Stomach (tissue), 9 donors: ENCODE data around the gene DNAJC11. TPM values are rescaled to one million over a fixed set of nuclear protein-coding genes. Genes with fewer than 3 reads are reported as not detected.

ENCODE experiments used
- DNase-seq, 2 donors: peaks; one replicate each; pipeline versions ENCODE4 v3.0.0 to v3.0.0-alpha.2; 2013 to 2019
- H3K27ac ChIP-seq, 5 donors: fragments of 200-600 bp in 4 of 5; sonication (generic) in 4 of 5; one replicate each; pipeline ENCODE4 v1.5.1; 2013 to 2019; ENCODE audit warnings: mild to moderate bottlenecking in 1 of 5, moderate library complexity in 1 of 5
- H3K27me3 ChIP-seq, 3 donors: fragments of 200-600 bp; sonication (generic); one replicate each; pipeline ENCODE4 v1.5.1; 2017 to 2019; ENCODE audit warnings: mixed run types in 1 of 3
- H3K36me3 ChIP-seq, 4 donors: fragments of 200-600 bp; sonication (generic); 1 replicate in 3 of 4; 2 replicates in 1 of 4; pipeline ENCODE4 v1.5.1; 2016 to 2019
- H3K4me1 ChIP-seq, 4 donors: fragments of 200-600 bp; sonication (generic); one replicate each; pipeline ENCODE4 v1.5.1; 2016 to 2019
- H3K4me3 ChIP-seq, 4 donors: fragments of 200-600 bp; sonication (generic) in 3 of 4; one replicate each; pipeline ENCODE4 v1.5.1; 2016 to 2019; ENCODE audit warnings: mild to moderate bottlenecking in 1 of 4
- H3K9me3 ChIP-seq, 4 donors: fragments of 200-600 bp; sonication (generic); one replicate each; pipeline ENCODE4 v1.5.1; 2016 to 2019
- CTCF ChIP-seq, 7 experiments: fragments of 450-650 bp in 4 of 7; fragments of 200-600 bp in 3 of 7; sonication (generic) in 3 of 7; IDR thresholded peaks; one replicate each; pipeline ENCODE4 v1.5.1; 2016 to 2019; ENCODE audit warnings: antibody characterized with exemption in 7 of 7, control low read depth in 2 of 7, mild to moderate bottlenecking in 1 of 7
- EP300 ChIP-seq: sonication (generic); formaldehyde crosslinking; IDR thresholded peaks from one replicate; pipeline ENCODE4 v1.6.1; 2017; ENCODE audit warnings: antibody characterized with exemption
- POLR2A ChIP-seq, 4 donors: fragments of 450-650 bp; IDR thresholded peaks; one replicate each; pipeline ENCODE4 v1.6.1; 2016; ENCODE audit warnings: antibody characterized with exemption in 4 of 4, control low read depth in 2 of 4, mild to moderate bottlenecking in 1 of 4, moderate library complexity in 1 of 4
- POLR2AphosphoS5 ChIP-seq, 3 donors: sonication (generic); formaldehyde crosslinking; IDR thresholded peaks; one replicate each; pipeline ENCODE4 v1.6.1; 2016; ENCODE audit warnings: antibody characterized with exemption in 3 of 3
- WGBS, 5 donors: extraction: QIAGEN DNeasy Blood & Tissue Kit in 3 of 5; methylation state at CpG; one replicate each; pipeline versions ENCODE4 v1.1.5 to v1.1.7; 2013 to 2018; 5-methylcytosine and 5-hydroxymethylcytosine counted together
- intact Hi-C: fragments of 100-400 bp; cut with DNase I; formaldehyde crosslinking; loops from one replicate; pipeline ENCODE4 v1.15.1; 2023; ENCODE audit warnings: low total_unique reads
- polyA plus RNA-seq, 3 donors: library from polyadenylated mRNA; stranded (reverse); fragments of 200-250 nt; gene quantifications; one replicate each; pipeline ENCODE4 v1.2.3, GENCODE V29; 2013
- total RNA-seq, 5 donors: library from RNA; depleted of rRNA; stranded (reverse); fragments of >200 nt; gene quantifications; one replicate each; pipeline versions ENCODE4 v1.1.0 to v1.2.3, GENCODE V29; 2014 to 2016
- donor health status: healthy with polysubstance abuse.
- donor health status: Bipolar disorder and iron deficiency.
- donor health status: healthy.

DNAJC11 gene
- total and polyA plus RNA-seq, 8 donors = 20.0 to 93.9 (median 34.2) TPM

GRCh38 chr1:6597777-6598131 lies 103.9 kb downstream of the DNAJC11 start:
- H3K27me3 ChIP-seq = no peaks in the 10 kb centered on the region
- no peak for DNase-seq
- peak overlapping the region in 2 of 4 donors; percentile 84 to 98 for H3K4me3 ChIP-seq
- TF ChIP-seq CTCF (IDR thresholded peaks at IDR 0.05) = no peak
- TF ChIP-seq POLR2AphosphoS5 (IDR thresholded peaks at IDR 0.05) = no peak
- no peak for TF ChIP-seq POLR2A (IDR thresholded peaks at IDR 0.05)
- TF ChIP-seq EP300 = no peak
- intact Hi-C loops = no loop called here
- peaks cover 55 to 76% (median 73%) of the 10 kb centered on the region in 4 donors for H3K4me1 ChIP-seq
- peaks cover 64 to 70% (median 65%) of the 10 kb centered on the region in 4 donors for H3K36me3 ChIP-seq
- 82 to 91% (median 88%) methylated on average over 4 to 6 of the region's 6 CpGs for WGBS, 5 donors
- H3K9me3 ChIP-seq = no peaks in the 10 kb centered on the region
- H3K27ac ChIP-seq = peak overlapping the region in 2 of 5 donors; percentile 23 to 35

GRCh38 chr1:6596886-6597776 lies 104.5 kb downstream of the DNAJC11 start:
- 66 to 83% (median 79%) methylated on average over 11 to 15 of the region's 15 CpGs for WGBS, 5 donors
- Histone ChIP-seq H3K9me3 (no peaks in the 10 kb centered on the region), H3K27ac (peak overlapping the region in 2 of 5 donors; percentile 23 to 35), H3K4me3 (peak overlapping the region in 3 of 4 donors; percentile 13 to 98 (median 84)), H3K4me1 (peaks cover 56 to 82% (median 74%) of the 10 kb centered on the region in 4 donors), H3K36me3 (peaks cover 70 to 76% (median 71%) of the 10 kb centered on the region in 4 donors), H3K27me3 (no peaks in the 10 kb centered on the region)
- TF ChIP-seq CTCF (IDR thresholded peaks at IDR 0.05) (no peak), EP300 (no peak), POLR2AphosphoS5 (IDR thresholded peaks at IDR 0.05) (no peak), POLR2A (IDR thresholded peaks at IDR 0.05) (no peak)
- intact Hi-C loops = no loop called here
- DNase-seq = no peak

DNA sequence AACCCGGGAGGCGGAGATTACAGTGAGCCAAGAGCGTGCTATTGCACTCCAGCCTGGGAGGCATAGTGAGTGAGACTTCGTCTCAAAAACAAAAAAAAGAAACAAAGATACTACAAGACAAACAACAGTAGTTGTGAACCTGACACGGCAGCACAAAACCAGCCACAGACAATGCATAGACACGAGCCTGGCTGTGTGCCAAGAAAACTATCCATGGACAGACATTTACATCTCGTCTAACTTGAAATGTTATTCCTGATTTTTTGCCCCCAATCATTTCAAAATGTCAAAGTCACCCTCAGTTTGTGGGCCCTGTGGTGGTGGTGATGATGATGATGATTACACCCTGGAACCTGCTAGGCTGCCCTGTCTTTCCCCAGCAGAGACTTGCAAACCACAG lies 105.3 kb downstream of the DNAJC11 start:
- Histone ChIP-seq H3K36me3 (peaks cover 74 to 84% (median 79%) of the 10 kb centered on the region in 4 donors), H3K27me3 (no peaks in the 10 kb centered on the region), H3K4me3 (peak overlapping the region in 3 of 4 donors; percentile 13 to 98 (median 84)), H3K27ac (peak overlapping the region in 1 of 5 donors; percentile 35), H3K9me3 (no peaks in the 10 kb centered on the region), H3K4me1 (peaks cover 64 to 90% (median 77%) of the 10 kb centered on the region in 4 donors)
- no peak for DNase-seq
- 50 to 68% (median 51%) methylated on average over 7 of the region's 7 CpGs for WGBS, 5 donors
- intact Hi-C loops = no loop called here
- TF ChIP-seq POLR2A (IDR thresholded peaks at IDR 0.05) (no peak), POLR2AphosphoS5 (IDR thresholded peaks at IDR 0.05) (no peak), CTCF (IDR thresholded peaks at IDR 0.05) (no peak), EP300 (no peak)

GRCh38 chr1:6594977-6595740 lies 106.5 kb downstream of the DNAJC11 start:
- Histone ChIP-seq H3K4me1 (peaks cover 61 to 95% (median 74%) of the 10 kb centered on the region in 4 donors), H3K4me3 (peak overlapping the region in 1 of 4 donors; percentile 98), H3K27ac (peak overlapping the region in 1 of 5 donors; percentile 22), H3K9me3 (no peaks in the 10 kb centered on the region), H3K27me3 (no peaks in the 10 kb centered on the region), H3K36me3 (peaks cover 79 to 96% (median 91%) of the 10 kb centered on the region in 4 donors)
- intact Hi-C loops = no loop called here
- no peak for DNase-seq
- TF ChIP-seq EP300 (no peak), POLR2AphosphoS5 (IDR thresholded peaks at IDR 0.05) (no peak)
- 81 to 93% (median 83%) methylated on average over 10 to 11 of the region's 11 CpGs for WGBS, 5 donors
